GM19351 (cell line): ENCODE data around the gene NES.

Experiments used
- ATAC-seq: cut with Tn5 transposase; IDR thresholded peaks from one replicate; pipeline ENCODE4 v1.9.1; 2021; ENCODE audit warnings: mild to moderate bottlenecking, moderate library complexity; ENCODE audit not compliant: unreplicated experiment

Gene NES

DNA sequence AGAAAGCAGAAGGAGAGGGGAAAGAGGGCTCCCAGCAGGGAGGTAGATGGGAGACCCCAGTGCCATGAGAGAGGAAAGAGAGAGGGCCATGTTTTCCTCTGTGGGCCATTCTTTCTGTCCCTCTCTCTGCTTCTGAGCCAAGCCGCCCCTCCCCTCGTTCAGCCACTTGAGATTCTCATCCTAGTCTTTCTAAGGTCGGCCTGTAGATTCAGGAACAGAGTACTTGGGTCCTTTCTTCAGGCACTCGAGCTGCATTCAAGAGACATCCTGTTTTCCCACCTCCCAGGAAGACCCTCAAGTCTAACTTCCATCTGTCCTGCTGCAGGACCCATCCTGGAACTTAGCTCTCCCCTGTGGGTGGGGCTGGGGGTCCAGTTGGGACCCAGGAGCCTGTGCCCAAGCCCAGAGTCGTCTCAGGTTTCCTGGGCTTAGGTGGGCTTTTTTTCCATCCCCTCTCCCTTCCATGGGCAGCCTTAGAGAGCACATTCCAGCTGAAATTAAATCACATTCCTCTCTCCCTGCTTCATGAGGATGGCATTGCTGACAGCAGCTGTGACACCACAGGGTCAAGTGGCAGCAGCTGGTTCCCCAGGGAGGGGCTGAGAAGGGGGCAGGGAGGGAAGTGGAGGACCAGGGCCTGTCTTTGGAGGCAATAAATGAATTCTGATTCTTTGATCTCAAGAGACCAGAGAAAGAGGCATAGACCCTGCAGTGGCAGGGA lies 13.0 kb downstream of the NES start:
- no peak for ATAC-seq

DNA sequence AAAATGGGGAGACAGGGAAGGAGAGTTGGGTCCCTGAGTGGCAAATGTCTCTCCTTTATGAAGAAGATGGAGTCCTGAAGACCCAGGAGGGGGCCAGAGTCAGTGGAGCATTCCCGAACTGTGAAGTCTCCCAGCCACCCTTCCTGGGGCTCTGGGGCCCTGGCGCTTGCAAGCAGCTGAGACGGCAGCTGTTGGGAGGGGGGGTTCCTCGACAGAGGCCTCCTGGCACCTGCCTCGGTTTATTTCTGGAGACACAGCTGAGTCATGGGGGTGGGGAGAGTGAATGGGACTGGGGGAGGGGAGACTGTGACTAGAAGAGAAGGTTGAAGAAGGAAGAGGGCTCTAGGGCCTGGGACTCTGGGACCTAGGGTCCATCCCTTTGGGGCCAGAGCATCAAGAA lies 14.0 kb downstream of the NES start:
- no peak for ATAC-seq

DNA sequence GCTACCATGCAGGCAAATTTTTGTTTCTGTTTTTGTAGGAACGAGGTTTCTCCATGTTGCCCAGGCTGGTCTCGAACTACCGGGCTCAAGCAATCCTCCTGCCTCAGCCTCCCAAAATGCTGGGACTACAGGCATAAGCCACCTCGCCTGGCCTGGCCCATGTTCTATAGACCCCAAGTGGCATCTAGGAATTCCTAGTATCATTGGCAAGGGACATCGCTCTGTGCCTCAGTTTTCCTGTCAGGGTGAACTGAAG lies 14.5 kb downstream of the NES start:
- ATAC-seq, result no peak

DNA sequence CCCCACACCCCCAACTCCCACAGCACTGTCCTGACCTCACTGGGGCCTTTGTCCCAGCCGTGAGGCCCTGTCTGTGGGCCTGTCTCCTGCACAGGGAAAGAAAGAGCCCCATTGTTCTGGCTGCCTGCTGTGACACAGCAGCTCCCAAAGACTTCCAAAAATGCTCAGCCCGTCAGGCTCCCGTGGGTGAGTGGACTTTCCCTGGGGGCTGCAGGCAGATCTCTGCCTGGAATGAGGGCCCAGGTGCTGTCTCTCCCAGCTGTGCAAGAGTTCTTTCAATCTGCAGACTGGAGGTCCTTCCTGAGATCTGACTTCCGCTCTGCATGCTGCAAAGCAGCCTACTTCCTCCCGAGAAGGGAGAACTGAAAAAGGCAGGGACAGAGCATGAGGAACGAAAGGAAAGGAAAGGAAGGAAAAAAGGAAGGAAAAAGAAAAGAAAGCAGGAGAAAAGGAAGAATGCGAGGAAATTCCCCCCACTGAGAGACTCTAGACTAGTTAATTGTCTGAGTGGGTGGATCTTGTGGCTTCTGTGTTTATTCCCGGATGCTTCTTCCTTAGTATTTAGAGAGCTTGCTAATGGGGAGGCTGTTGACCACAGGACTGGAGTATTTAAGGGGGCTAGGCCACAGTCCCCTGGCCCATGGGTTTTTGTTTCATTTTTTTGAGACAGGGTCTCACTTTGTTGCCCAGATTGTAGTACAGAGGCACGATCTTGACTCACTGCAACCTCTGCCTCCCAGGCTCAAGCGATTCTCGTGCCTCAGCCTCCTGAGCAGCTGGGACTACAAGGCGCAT lies 15.0 kb downstream of the NES start:
- ATAC-seq, result no peak

DNA sequence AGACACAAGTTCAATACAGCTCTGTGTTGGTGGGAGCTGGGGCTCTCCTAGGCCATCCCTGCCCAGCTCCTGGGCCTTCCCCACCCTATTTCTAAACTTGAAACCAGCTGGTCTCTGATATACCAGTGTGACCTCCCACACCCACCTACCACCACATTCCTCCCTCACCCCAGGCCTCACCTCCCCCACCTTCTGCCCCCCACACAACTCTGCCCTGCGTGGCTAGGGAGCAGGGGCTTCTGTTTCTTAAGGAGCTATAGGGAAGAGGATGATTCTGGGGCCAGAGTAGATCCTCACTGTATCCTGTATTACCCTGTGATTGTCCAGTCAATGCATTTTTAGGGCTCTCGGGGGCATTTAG lies 16.5 kb downstream of the NES start:
- ATAC-seq, result no peak

DNA sequence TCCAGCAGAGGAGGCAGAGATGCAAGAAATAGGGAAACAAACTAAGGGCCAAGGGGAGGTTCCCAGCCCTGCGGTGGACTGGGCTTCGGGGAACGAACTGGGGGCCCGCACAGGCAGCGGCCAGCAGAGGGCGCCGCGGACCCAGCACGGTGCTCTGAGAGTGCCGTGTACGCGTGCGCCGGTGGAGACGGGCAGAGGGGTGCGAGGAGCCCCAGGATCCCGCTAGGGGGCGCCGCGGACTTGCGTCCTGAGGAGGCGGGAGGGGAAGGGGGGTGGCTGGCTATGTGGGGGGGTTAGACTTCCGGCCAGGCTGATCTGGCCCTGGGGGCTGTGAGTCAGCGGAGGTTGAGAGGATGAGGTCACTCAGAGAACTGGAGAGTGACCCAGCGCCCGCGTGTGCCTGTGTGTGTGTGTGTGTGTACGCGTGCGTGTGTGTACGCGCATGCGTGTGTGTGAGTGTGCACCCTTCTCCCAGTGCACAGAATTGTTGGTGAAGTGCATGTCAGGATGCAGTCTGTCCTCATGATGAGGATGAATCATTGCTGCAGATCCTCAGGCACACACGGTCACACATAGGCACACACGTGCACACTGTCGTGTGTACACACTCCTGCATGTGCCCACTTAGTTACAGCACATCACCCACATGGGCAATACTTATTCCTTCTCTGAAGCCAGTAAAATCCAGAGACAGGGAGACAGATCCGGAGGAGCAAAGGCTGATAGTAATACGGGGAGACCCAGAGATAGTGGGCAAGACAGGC lies 17.0 kb downstream of the NES start:
- ATAC-seq, result no peak

DNA sequence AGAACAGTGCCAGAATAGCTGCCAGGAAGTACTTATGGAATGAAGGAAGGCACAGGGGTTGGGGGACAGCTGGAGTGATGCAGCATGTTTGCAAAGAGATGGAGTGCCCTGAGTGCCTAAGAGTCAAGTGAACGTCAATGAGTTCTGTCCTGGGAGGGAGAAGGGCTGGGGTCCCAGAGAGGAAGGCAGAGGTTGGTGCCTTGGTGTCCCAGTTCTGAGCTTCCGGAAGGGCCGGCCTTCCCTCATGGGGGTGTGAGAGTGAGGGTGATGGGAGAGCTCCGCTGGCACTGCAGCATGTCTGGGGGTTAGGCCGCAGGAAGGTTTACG lies 17.6 kb downstream of the NES start:
- no peak for ATAC-seq

DNA sequence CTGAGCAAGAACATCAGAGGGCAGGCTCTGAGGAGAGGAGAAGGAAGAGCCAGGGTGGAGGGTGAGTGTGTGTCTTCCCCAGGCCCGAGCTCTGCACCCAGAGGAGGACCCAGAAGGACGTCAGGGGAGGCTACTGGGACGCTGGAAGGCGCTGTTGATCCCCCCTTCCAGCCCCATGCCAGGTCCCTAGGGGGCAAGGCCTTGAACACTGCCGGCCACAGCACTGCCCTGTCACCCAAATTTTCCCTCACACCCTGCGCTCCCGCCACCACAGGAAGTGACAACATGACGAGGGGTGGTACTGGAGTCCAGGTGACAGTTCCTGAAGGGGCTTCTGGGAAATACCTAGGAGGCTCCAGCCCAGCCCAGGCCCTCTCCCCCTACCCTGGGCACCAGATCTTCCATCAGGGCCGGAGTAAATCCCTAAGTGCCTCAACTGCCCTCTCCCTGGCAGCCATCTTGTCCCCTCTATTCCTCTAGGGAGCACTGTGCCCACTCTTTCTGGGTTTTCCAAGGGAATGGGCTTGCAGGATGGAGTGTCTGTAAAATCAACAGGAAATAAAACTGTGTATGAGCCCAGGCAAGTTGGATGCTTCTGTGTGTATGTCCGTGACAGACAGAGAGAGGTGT lies 18.1 kb downstream of the NES start:
- no peak for ATAC-seq

DNA sequence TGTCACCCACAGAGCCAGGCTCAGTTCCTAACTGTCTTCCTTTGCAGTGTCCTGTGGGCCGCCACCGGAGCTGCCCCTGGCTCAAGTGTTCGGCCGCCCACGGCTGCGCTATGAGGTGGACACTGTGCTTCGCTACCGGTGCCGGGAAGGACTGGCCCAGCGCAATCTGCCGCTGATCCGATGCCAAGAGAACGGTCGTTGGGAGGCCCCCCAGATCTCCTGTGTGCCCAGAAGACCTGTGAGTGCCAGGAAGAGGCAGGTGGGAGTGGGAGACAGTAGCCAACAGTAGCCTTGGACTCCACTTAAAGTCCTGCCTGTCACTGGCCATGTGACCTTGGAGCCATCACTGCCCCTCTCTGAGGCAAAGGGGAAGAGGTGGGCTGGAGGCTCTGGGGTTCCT lies 18.7 kb downstream of the NES start:
- no peak for ATAC-seq

DNA sequence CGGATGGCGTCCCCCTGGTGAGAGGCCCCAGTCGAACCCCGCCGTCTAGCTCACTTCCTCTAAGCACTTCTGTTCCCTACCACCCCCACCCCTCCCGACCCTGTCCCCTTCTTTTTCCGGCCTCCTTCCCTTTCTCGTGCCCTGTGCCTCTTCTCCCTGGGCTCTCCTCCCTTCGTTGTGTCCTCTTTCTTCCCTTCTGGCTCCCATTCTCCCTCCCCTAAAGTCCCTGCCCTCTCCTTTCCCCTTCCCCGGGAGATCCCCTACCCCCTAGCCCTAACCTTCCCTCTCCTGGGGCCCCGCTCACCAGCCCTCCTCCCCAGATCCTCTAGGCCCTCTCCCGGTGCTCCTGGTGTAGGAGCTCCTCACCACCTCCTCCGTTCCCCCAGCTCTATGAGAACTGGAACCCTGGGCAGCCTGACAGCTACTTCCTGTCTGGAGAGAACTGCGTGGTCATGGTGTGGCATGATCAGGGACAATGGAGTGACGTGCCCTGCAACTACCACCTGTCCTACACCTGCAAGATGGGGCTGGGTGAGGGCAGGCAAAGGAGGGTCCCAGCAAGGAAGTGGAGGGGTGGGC lies 19.4 kb downstream of the NES start:
- ATAC-seq, result no peak

DNA sequence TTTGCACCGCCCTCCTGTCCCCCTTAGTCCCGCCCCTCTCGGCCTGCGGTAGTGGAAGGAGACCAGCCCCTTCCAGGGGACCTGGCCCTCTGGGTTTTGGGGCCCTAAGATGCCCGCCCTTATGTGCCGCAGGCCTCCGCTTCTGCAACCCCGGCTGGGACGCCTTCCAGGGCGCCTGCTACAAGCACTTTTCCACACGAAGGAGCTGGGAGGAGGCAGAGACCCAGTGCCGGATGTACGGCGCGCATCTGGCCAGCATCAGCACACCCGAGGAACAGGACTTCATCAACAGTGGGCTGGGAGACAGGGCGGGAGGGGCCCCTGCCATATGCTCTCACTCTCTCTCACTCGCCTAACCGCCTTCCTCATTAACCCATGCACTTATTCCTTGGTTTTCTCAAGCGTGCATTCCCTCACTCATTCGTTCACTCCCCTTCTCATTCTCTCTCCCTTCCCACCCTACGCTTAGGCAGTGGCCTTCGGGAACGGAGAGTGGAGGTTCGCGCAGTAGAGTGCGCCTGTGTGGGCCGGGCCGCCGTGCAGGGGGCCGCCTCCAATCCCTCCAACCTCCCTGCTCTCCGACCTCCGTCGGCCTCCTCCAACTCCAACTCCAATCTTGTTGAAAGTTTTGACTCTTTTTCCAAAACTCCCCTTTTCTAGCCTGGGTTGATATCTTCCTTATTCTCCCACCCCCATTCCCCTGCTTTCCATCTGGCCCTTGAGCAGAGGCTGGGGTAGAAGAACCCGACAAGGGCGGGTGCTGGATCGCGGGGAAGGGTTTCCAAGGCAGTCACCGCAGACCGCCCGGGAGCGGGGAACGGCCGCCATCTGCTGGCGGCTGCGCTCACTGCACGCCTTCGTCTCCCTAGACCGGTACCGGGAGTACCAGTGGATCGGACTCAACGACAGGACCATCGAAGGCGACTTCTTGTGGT lies 20.1 kb downstream of the NES start:
- ATAC-seq, result no peak

DNA sequence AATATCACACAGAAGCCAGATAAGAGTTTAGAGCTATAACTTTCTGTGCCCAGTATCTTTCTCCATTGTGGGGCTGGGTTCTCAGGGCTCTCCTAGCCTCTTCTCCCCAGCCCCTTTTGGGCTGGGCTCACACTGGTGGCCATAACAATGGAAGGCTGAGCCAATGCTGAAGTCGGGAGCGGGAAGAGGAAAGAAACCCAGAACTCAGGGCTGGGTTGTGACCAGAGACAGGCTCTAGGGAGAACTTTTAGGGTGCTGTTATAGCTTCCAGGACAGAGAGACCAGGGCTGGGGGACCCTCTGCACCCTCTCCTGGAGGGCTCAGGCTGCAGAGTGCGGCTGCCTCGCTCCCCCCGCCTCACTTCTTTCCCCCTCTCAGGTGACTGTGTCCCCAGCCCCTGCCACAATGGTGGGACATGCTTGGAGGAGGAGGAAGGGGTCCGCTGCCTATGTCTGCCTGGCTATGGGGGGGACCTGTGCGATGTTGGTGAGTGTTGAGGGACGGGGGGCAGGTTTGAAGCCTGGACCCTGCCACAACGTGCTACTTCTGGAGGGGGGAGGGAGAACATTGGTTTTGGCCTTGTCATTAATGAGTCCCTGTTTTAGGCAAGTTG lies 21.2 kb downstream of the NES start:
- no peak for ATAC-seq

DNA sequence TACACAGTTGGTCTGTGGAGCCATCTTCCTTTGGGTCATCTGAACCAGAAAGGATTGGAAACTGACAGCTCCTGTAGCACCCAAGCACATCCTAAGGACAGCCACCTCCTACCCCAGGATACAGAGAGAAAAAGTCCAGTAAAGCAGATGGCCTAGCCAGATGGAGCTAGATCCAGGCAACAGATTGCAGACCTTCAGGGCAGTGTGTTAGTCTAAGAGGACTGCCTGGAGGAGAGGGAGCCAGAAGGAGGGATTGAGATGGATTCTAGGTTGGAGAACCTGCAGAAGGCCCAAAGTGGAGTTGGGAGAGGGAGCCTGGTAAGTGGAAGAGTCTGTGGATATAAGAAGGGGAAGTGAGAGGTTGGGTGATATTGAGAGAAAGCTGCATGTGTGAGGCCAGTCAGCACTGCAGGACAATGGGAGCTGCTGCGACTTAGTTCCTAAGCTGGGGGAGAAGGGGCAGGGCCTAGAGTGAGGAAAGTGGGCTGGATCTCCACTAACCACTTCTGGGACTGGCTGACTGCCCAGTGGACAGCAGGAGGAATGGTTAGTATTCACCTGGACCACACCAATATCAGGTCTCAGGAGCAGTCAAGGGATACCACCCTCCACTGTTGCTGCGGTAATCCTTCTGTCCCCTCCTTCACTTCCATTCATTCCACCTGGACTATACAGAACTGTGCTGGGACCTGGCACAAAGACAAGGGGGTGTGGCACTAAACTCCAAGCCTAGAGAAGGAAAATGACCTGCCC lies 21.9 kb downstream of the NES start:
- ATAC-seq, result no peak

DNA sequence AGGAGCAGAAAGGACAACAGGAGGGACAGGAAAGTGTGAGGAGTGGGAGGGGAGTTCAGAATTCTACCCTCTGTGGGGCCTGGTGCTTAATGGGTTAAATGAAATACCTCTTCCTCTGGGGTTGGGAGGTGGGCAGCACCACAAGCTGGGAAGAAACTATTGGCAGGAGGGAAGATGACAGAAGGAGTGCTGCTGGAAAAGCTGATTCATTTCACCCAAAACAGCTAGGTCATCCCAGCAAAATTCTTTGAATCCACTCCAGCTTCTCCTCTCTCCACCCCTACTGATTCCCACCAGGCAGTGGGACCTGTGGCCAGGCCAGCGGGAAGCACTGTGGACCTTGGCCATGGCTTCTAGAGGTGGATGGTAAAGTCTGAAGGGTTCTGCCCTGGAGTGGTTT lies 22.5 kb downstream of the NES start:
- no peak for ATAC-seq

DNA sequence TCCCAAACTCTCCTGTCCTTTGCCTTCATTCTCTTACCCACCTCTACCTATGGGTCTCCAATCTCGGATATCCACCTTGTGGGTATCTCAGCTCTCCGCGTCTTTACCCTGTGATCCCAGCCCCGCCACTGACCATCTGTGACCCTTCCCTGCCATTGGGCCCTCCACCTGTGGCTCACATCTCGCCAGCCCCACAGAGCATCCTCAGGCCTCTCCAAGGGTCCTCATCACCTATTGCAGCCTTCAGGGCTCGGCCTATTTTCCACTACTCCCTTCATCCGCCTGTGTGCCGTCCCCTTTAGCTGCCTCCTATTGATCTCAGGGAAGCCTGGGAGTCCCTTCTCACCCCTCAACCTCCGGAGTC lies 24.2 kb downstream of the NES start:
- no peak for ATAC-seq

DNA sequence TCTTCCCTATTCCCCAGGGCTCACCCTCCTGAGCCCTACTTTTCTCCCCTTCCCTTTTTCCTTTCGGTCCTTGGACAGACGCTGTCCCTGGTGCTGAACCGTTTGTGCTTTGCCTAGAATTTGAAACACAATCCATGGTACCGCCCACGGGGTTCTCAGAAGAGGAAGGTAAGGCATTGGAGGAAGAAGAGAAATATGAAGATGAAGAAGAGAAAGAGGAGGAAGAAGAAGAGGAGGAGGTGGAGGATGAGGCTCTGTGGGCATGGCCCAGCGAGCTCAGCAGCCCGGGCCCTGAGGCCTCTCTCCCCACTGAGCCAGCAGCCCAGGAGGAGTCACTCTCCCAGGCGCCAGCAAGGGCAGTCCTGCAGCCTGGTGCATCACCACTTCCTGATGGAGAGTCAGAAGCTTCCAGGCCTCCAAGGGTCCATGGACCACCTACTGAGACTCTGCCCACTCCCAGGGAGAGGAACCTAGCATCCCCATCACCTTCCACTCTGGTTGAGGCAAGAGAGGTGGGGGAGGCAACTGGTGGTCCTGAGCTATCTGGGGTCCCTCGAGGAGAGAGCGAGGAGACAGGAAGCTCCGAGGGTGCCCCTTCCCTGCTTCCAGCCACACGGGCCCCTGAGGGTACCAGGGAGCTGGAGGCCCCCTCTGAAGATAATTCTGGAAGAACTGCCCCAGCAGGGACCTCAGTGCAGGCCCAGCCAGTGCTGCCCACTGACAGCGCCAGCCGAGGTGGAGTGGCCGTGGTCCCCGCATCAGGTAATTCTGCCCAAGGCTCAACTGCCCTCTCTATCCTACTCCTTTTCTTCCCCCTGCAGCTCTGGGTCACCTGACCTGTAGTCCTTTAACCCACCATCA lies 24.8 kb downstream of the NES start:
- no peak for ATAC-seq

DNA sequence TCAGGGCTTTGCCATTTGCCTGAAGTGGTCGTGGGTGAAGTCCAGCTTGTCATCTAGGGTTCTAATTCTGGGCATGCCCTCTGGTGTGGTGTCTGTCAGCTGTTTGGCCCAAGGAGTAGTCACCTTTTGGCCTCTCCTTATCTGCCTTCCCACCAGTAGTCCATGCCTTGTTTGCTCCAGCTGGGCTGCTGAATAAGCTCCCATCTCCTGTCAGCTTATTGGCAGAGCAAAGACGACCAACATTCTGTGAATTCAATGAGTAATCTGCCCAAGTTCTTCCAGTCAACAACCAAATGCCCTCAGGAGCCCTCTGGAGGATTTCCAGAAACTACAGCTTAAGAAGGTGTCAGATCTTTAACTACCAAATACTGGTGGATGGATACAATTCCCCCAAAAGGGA lies 28.3 kb downstream of the NES start:
- no peak for ATAC-seq

DNA sequence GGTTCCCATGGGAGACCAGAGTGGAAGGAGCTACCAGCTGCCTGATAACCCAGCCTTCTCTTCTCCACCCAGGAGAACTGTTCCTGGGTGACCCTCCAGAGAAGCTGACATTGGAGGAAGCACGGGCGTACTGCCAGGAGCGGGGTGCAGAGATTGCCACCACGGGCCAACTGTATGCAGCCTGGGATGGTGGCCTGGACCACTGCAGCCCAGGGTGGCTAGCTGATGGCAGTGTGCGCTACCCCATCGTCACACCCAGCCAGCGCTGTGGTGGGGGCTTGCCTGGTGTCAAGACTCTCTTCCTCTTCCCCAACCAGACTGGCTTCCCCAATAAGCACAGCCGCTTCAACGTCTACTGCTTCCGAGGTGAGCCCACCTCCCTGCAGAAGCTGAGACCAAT lies 28.7 kb downstream of the NES start:
- no peak for ATAC-seq

DNA sequence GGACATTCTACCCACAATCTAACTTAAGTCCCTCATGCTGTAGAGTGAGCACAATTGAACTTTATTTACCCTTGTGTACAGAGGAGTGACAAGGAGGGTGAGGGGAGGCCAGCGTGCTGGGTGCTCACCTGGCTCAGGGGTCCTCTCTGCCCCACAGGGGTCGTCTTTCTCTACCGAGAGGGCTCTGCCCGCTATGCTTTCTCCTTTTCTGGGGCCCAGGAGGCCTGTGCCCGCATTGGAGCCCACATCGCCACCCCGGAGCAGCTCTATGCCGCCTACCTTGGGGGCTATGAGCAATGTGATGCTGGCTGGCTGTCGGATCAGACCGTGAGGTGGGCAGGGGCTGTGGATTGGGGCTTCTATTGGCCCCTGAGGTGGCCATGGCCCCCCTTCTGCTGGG lies 29.9 kb downstream of the NES start:
- no peak for ATAC-seq
